T-cell (primary cell): ENCODE measurements around the gene FALEC. TPM values are rescaled to one million over a fixed set of nuclear protein-coding genes. Genes with fewer than 3 reads are reported as not detected.

Source experiments
- ATAC-seq, 4 experiments: fragments of 200-7000 bp in 3 of 4; fragments of 150-1000 bp in 1 of 4; cut with Tn5 transposase; replicated peaks in 1 of 4; 1 replicate in 3 of 4; 2 replicates in 1 of 4; pipeline ENCODE4 v1.10.0; 2021; ENCODE audit warnings: moderate library complexity in 3 of 4, mild to moderate bottlenecking in 2 of 4, moderate number of reproducible peaks in 1 of 4
- CTCF ChIA-PET, 2 donors: fragments of 300-600 bp; sonication (Branson Sonifier 250); formaldehyde crosslinking; loops; one replicate each; lab custom pipeline; 2022; ENCODE audit warnings: antibody characterized with exemption in 2 of 2; lab: Charles Lee
- POLR2A ChIA-PET, 2 donors: fragments of 300-600 bp; sonication (Branson Sonifier 250); formaldehyde crosslinking; loops; one replicate each; lab custom pipeline; 2022; ENCODE audit warnings: antibody characterized with exemption in 2 of 2; lab: Charles Lee
- DNase-seq, 35 experiments: peaks; one replicate each; pipeline versions ENCODE4 v3.0.0 to v3.0.0-alpha.2; 2013 to 2023
- H3K27ac ChIP-seq: one replicate; pipeline ENCODE4 v1.5.1; 2013; ENCODE audit warnings: low read length
- H3K27me3 ChIP-seq, 2 experiments: replicated peaks in 1 of 2; 1 replicate in 1 of 2; 2 replicates in 1 of 2; pipeline versions ENCODE4 v1.6.1 to v1.7.0; 2013; ENCODE audit warnings: low read length in 1 of 2, mixed read lengths in 1 of 2; ENCODE audit not compliant: control insufficient read depth in 2 of 2, insufficient read depth in 2 of 2; ENCODE audit errors: extremely low read depth in 1 of 2
- H3K36me3 ChIP-seq, 2 donors: 1 replicate in 1 of 2; 2 replicates in 1 of 2; pipeline versions ENCODE4 v1.6.1 to v1.7.0; 2013; ENCODE audit warnings: low read length in 1 of 2; ENCODE audit not compliant: control insufficient read depth in 2 of 2, insufficient read depth in 1 of 2; ENCODE audit errors: extremely low read depth in 1 of 2
- H3K4me1 ChIP-seq, 2 experiments: 1 replicate in 1 of 2; 2 replicates in 1 of 2; pipeline versions ENCODE4 v1.6.1 to v1.7.0; 2013; ENCODE audit warnings: low read length in 2 of 2, mixed read lengths in 1 of 2; ENCODE audit not compliant: insufficient read depth in 2 of 2, control insufficient read depth in 1 of 2; ENCODE audit errors: extremely low read depth in 1 of 2
- H3K4me3 ChIP-seq, 2 donors: 1 replicate in 1 of 2; 2 replicates in 1 of 2; pipeline versions ENCODE4 v1.5.1 to v1.7.0; 2013; ENCODE audit warnings: mild to moderate bottlenecking in 2 of 2, low read length in 1 of 2, moderate library complexity in 1 of 2; ENCODE audit not compliant: control insufficient read depth in 1 of 2; ENCODE audit errors: extremely low read depth in 1 of 2
- H3K9me3 ChIP-seq: 2 replicates; pipeline ENCODE4 v1.7.0; 2013
- H3K27ac Mint-ChIP-seq, 2 donors: one replicate each; pipeline ENCODE4 v1.8.0; 2020 to 2021; ENCODE audit warnings: mild to moderate bottlenecking in 2 of 2, mixed read lengths in 2 of 2
- H3K27me3 Mint-ChIP-seq, 2 donors: one replicate each; pipeline ENCODE4 v1.8.0; 2021 to 2022; ENCODE audit warnings: mixed read lengths in 2 of 2
- H3K36me3 Mint-ChIP-seq: one replicate; pipeline ENCODE4 v1.8.0; 2021; ENCODE audit warnings: mixed read lengths
- H3K4me1 Mint-ChIP-seq, 3 donors: one replicate each; pipeline ENCODE4 v1.8.0; 2020 to 2022; ENCODE audit warnings: mixed read lengths in 3 of 3, mild to moderate bottlenecking in 1 of 3
- H3K4me3 Mint-ChIP-seq, 3 donors: one replicate each; pipeline ENCODE4 v1.8.0; 2020 to 2022; ENCODE audit warnings: mild to moderate bottlenecking in 3 of 3, mixed read lengths in 3 of 3, moderate library complexity in 3 of 3
- H3K9me3 Mint-ChIP-seq, 3 donors: one replicate each; pipeline ENCODE4 v1.8.0; 2020 to 2022; ENCODE audit warnings: mixed read lengths in 3 of 3
- WGBS: methylation state at CpG from one replicate; pipeline ENCODE4 v1.1.5; 2013; ENCODE audit warnings: missing lambda C conversion rate; ENCODE audit not compliant: insufficient coverage; 5-methylcytosine and 5-hydroxymethylcytosine counted together
- total RNA-seq, 35 experiments: library from RNA in 6 of 35; stranded (reverse) in 6 of 35; fragments of 120-200 nt in 1 of 35; gene quantifications; one replicate each; pipeline versions ENCODE4 v1.2.1 to v1.2.4 and lab custom pipeline; 2013 to 2026

The FALEC gene
- total RNA-seq, 5 donors from 2014 or later (not counting 1 experiment from before 2014, with no cell fraction given): 0.49 to 0.85 (median 0.73) TPM; not detected in 2

DNA sequence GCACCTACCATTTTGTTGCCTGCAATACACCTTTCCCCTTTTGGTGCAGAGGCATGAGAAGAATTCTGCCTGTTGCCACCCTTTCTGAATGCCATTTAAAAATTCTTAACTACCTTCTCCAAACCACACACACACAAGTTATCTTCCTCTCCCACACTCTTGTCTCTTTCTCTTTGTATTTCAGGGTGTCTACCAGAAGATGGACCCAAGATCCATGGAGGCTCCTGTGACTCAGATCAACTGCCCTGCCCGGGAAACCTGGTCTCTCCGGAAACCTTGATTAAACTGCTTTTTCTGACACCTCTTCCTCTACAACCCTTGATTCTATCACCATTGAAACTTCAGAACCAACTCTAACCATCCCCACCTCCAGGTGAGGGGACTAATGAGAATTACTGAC lies 30.7 kb upstream of the FALEC start:
- Mint-ChIP-seq H3K4me3 (peak overlapping the region in 1 of 3 donors; percentile 53), H3K27me3 (no peaks in the 10 kb centered on the region), H3K36me3 (peaks cover 8% of the 10 kb centered on the region), H3K4me1 (peaks cover 18 to 26% (median 22%) of the 10 kb centered on the region in 3 donors), H3K27ac (no peak overlapping the region), H3K9me3 (no peaks in the 10 kb centered on the region)
- no peak for DNase-seq
- Histone ChIP-seq H3K4me3 (no peak overlapping the region), H3K27me3 (no peaks in the 10 kb centered on the region), H3K36me3 (peaks cover 2 to 12% of the 10 kb centered on the region in 2 donors), H3K9me3 (no peaks in the 10 kb centered on the region), H3K4me1 (peaks cover 0 to 9% of the 10 kb centered on the region in 2 experiments), H3K27ac (no peak overlapping the region)
- POLR2A ChIA-PET: no interaction called here
- WGBS: 60% methylated on average over 1 of the region's 2 CpGs
- ATAC-seq: no peak
- CTCF ChIA-PET: interaction anchor here in 1 of 2 donors (0.6 kb wide), 1 partner anchor 24 kb away, joined by 3 read pairs; no protein-coding TSS in a partner anchor

DNA sequence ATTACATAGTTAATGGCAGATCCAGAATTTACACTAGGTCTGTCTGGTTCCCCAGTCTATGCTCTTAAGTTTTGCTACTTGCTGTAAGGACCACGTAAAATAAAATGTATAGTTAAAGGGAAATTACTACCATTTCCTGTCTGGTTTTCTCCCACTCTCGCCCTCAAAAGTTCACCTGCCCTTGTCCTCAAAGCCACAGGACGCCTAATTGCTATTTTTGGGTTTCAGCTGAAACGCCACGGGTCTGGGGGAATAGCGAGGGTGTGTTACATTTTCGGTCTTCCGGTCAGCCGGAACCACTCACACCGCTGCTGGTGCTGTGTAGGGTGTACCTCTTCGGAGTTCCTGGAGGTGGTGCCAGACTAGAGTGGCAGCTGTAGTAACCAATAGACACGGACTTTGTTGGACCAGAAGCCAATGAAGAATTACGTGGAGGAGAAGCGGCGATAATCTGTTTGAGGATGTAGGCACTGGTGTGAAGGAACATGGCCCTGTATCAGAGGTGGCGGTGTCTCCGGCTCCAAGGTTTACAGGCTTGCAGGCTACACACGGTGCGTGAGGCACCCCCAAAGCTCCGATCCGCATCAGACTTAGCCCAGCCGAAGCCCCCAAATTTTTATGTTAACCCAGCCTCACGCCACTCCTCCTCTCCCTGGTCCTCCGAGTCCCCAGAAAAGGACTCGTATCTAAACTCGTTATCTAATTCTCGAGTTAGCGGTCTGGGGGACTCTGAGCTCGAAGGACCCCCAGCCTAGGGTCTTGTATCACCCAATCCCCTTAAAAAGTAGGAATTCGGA lies 28.4 kb upstream of the FALEC start, which contains the start of gene TARS2:
Gene TARS2 (plus strand): TSS at position 454 of the 797 bp plus-strand sequence. CDS start 32 bp downstream, at position 486.
- ATAC-seq (peak; percentile 100), DNase-seq (peak; percentile 83 to 97 (median 93))
- no peaks in the 10 kb centered on the region for H3K27me3 Mint-ChIP-seq
- 0% methylated on average over 20 of the region's 30 CpGs for WGBS
- Histone ChIP-seq H3K9me3 (no peaks in the 10 kb centered on the region), H3K27me3 (no peaks in the 10 kb centered on the region), H3K4me3 (peak within 1 kb of the TSS; percentile 73 to 82), H3K27ac (peak within 1 kb of the TSS; percentile 73), H3K36me3 (peaks cover 10 to 29% of the 10 kb centered on the region in 2 donors), H3K4me1 (peaks cover 0 to 9% of the 10 kb centered on the region in 2 experiments)
- ChIA-PET POLR2A (interaction anchor here (0.6 to 1.0 kb wide), 4 partner anchors 28 to 446 kb away, joined by 3 to 4 read pairs (median 4); partner anchors contain the start of gene FALEC (in 1 of the 2)), CTCF (interaction anchor here in 1 of 2 donors (1.1 kb wide), 1 partner anchor 210 kb away, joined by 3 read pairs; the partner anchor contains the start of gene GOLPH3L)
- peaks cover 18 to 26% (median 23%) of the 10 kb centered on the region in 3 donors for H3K4me1 Mint-ChIP-seq
- peak within 1 kb of the TSS; percentile 98 to 100 (median 99) for H3K4me3 Mint-ChIP-seq
- H3K27ac Mint-ChIP-seq: peak within 1 kb of the TSS; percentile 99
- H3K36me3 Mint-ChIP-seq: peaks cover 24% of the 10 kb centered on the region
- no peaks in the 10 kb centered on the region for H3K9me3 Mint-ChIP-seq

DNA sequence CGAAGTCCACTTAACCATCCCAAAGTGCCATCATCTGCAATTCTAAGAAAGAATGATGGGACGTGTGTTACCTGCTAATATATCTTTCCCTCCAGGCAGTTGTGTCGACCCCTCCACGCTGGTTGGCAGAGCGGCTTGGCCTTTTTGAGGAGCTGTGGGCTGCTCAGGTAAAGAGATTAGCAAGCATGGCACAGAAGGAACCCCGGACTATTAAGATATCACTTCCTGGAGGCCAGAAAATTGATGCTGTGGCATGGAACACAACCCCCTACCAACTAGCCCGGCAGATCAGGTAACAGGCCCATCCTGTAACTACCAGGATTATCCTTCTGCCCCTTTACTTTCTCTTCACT lies 27.8 kb upstream of the FALEC start:
- Mint-ChIP-seq H3K9me3 (no peaks in the 10 kb centered on the region), H3K4me3 (peak overlapping the region; percentile 98 to 100 (median 99)), H3K27ac (peak overlapping the region; percentile 99), H3K4me1 (peaks cover 18 to 26% (median 23%) of the 10 kb centered on the region in 3 donors), H3K27me3 (no peaks in the 10 kb centered on the region), H3K36me3 (peaks cover 27% of the 10 kb centered on the region)
- CTCF ChIA-PET: interaction anchor here in 1 of 2 donors (1.1 kb wide), 1 partner anchor 209 kb away, joined by 3 read pairs; the partner anchor contains the start of gene GOLPH3L
- H3K36me3 ChIP-seq: peaks cover 10 to 32% of the 10 kb centered on the region in 2 donors
- peak overlapping the region; percentile 73 to 82 for H3K4me3 ChIP-seq
- H3K27ac ChIP-seq: peak overlapping the region; percentile 73
- POLR2A ChIA-PET: interaction anchor here in 1 of 2 donors (0.5 to 0.9 kb wide), 3 partner anchors 28 to 167 kb away, joined by 3 to 6 read pairs (median 4); partner anchors contain the start of gene FALEC
- ATAC-seq: no peak
- H3K9me3 ChIP-seq: no peaks in the 10 kb centered on the region
- H3K4me1 ChIP-seq: peaks cover 0 to 9% of the 10 kb centered on the region in 2 experiments
- H3K27me3 ChIP-seq: no peaks in the 10 kb centered on the region
- no CpG with 5 or more reads among the region's 7 CpGs for WGBS
- DNase-seq: peak in 8 of 35 experiments; percentile 2 to 29 (median 8)

DNA sequence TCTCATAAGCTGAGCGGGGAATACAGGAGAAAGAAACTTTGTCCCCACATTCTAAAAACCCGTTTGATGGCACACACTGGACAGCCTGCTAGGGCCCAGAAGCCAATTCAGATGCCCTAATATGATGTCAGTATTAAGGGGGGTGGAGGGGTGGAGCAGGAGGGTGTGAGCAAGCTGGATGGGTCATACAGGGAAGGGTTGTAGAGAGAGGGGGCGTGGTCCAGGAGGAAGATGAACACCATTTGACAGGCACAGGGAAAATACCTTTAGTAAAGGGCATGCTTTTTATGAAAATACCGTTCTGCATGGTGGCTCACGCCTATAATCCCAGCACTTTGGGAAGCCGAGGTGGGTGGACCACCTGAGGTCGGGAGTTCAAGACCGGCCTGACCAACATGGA lies 22.4 kb upstream of the FALEC start:
- no peak overlapping the region for H3K27ac ChIP-seq
- H3K36me3 ChIP-seq: peaks cover 13 to 65% of the 10 kb centered on the region in 2 donors
- Mint-ChIP-seq H3K27ac (no peak overlapping the region), H3K36me3 (peaks cover 42% of the 10 kb centered on the region), H3K4me3 (no peak overlapping the region), H3K4me1 (peaks cover 9 to 12% (median 10%) of the 10 kb centered on the region in 3 donors), H3K9me3 (no peaks in the 10 kb centered on the region), H3K27me3 (no peaks in the 10 kb centered on the region)
- ChIA-PET POLR2A (interaction anchor here in 1 of 2 donors (1.1 kb wide), 1 partner anchor 208 kb away, joined by 7 read pairs; no protein-coding TSS in a partner anchor), CTCF (no interaction called here)
- no peak for DNase-seq
- no peak overlapping the region for H3K4me3 ChIP-seq
- ATAC-seq: no peak
- H3K4me1 ChIP-seq: peaks cover 0 to under 1% of the 10 kb centered on the region in 2 experiments
- 100% methylated on average over 1 of the region's 8 CpGs for WGBS
- no peaks in the 10 kb centered on the region for H3K9me3 ChIP-seq
- H3K27me3 ChIP-seq: no peaks in the 10 kb centered on the region

DNA sequence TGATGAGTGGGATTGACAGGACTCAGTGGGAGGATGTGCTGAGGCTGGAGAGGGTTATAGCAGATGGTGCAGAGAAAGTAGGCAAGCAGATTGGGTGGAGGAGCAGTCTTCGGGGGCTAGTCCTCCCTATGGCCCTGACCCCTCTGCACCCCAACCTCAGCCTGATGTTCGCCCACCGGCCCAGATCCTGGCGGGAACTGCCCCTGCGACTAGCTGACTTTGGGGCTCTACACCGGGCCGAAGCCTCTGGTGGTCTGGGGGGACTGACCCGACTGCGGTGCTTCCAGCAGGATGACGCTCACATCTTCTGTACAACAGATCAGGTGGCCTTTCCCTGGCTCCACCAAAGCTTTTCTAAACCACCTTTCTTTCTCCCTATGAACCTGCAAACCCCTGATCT lies 17.2 kb upstream of the FALEC start:
- Mint-ChIP-seq H3K36me3 (peaks cover 41% of the 10 kb centered on the region), H3K9me3 (no peaks in the 10 kb centered on the region)

DNA sequence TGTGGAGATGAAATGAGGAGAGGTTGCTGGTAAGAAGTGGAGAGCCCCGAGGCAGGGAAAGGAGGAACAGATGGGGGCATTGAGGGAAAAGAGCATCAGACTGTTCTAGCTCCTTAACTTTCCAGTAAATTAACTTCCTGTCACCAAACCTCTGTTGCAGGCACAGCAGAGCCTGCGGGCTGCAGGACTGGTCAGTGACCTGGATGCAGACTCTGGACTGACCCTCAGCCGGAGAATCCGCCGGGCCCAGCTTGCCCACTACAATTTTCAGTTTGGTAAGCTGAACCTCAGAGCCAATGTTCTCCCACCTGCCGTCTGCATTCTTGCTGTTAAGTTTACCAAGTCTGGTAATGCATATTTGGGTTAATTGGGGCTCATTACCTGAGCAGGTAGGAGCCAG lies 10.1 kb upstream of the FALEC start:
- POLR2A ChIA-PET: no interaction called here
- CTCF ChIA-PET: no interaction called here
- Histone ChIP-seq H3K27me3 (no peaks in the 10 kb centered on the region), H3K27ac (no peak overlapping the region), H3K4me3 (no peak overlapping the region), H3K9me3 (no peaks in the 10 kb centered on the region), H3K36me3 (peaks cover 23 to 45% of the 10 kb centered on the region in 2 donors), H3K4me1 (no peaks in the 10 kb centered on the region)
- Mint-ChIP-seq H3K9me3 (no peaks in the 10 kb centered on the region), H3K36me3 (peaks cover 48% of the 10 kb centered on the region), H3K4me1 (peaks cover 0 to 5% (median 0%) of the 10 kb centered on the region in 3 donors), H3K4me3 (no peak overlapping the region), H3K27ac (peak overlapping the region in 1 of 2 donors; percentile 6), H3K27me3 (no peaks in the 10 kb centered on the region)
- WGBS: 97% methylated on average over 5 of the region's 6 CpGs
- ATAC-seq (no peak), DNase-seq (no peak)

More for the DNA sequence above, 17.2 kb upstream of the FALEC start:
- CTCF ChIA-PET: no interaction called here
- Mint-ChIP-seq H3K4me3 (no peak overlapping the region), H3K4me1 (no peaks in the 10 kb centered on the region), H3K27ac (no peak overlapping the region), H3K27me3 (no peaks in the 10 kb centered on the region)
- DNase-seq (no peak), ATAC-seq (no peak)
- no peak overlapping the region for H3K27ac ChIP-seq
- H3K4me1 ChIP-seq: no peaks in the 10 kb centered on the region
- no peak overlapping the region for H3K4me3 ChIP-seq
- no peaks in the 10 kb centered on the region for H3K9me3 ChIP-seq
- no peaks in the 10 kb centered on the region for H3K27me3 ChIP-seq
- H3K36me3 ChIP-seq: peaks cover 18 to 56% of the 10 kb centered on the region in 2 donors
- POLR2A ChIA-PET: interaction anchor here (0.5 to 0.7 kb wide), 3 partner anchors 9 to 241 kb away, joined by 3 to 8 read pairs (median 4); no protein-coding TSS in a partner anchor
- 98% methylated on average over 6 of the region's 10 CpGs for WGBS
